ENCODE results near the gene RAC2. TPM values are rescaled to one million over a fixed set of nuclear protein-coding genes. Genes with fewer than 3 reads are reported as not detected.

RAC2 gene
- total and polyA plus RNA-seq, 2 experiments from 2014 or later: 9.9 to 10.5 TPM

DNA sequence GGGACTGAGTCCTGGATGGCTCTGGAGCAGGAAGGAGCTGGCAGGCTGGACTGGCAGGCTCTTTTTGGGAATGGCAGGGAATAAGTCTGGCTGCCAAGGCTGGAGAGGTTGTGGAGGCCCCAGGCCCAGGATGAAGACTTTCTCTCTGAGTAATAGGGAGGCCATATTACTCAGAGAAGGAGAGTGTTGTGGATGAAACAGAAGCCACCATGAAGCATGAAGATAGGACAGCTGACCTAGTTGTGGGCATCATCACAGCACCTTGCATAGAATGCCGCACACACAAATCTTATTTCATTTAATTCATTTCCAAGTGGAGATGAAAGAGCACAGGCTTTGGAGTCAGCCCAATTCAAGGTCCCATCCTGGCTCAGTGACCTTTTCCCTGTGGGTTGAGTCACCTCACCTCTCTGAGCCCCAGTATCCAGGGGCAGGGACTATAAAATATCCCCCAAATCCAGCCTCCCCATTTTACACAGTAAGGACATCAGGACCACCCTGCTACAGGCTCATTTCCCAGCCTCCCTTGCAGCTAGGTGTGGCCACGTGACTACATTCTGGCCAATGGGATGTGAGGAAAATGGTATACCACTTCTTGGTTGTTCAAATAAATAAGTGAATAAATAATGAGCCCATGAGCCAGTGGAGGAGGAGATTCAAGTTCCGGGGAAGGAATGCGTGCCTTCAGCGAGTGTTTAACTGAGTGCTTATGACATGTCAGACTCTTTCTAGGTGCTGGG is 47.7 kb upstream of the RAC2 start:
- WGBS (ENCODE audit: low lambda C conversion rate, missing lambda C conversion rate): 92% methylated on average over 5 of the region's 5 CpGs
- Histone ChIP-seq H2AFZ (no peak overlapping the region), H3K79me2 (no peaks in the 10 kb centered on the region), H3K4me1 (ENCODE audit: insufficient read depth) (no peaks in the 10 kb centered on the region), H3K9me2 (replicated peaks; ENCODE audit: insufficient read depth) (no peaks in the 10 kb centered on the region), H4K20me1 (ENCODE audit: insufficient read depth, poor library complexity, severe bottlenecking) (no peaks in the 10 kb centered on the region), H3K4me2 (no peak overlapping the region), H3K9me3 (ENCODE audit: low read depth) (no peaks in the 10 kb centered on the region), H3K27me3 (no peaks in the 10 kb centered on the region), H3K36me3 (replicated peaks; ENCODE audit: insufficient read depth, low read depth) (no peaks in the 10 kb centered on the region), H3K27ac (no peak overlapping the region), H3K4me3 (no peak overlapping the region)
- TF ChIP-seq, protein P1, sequence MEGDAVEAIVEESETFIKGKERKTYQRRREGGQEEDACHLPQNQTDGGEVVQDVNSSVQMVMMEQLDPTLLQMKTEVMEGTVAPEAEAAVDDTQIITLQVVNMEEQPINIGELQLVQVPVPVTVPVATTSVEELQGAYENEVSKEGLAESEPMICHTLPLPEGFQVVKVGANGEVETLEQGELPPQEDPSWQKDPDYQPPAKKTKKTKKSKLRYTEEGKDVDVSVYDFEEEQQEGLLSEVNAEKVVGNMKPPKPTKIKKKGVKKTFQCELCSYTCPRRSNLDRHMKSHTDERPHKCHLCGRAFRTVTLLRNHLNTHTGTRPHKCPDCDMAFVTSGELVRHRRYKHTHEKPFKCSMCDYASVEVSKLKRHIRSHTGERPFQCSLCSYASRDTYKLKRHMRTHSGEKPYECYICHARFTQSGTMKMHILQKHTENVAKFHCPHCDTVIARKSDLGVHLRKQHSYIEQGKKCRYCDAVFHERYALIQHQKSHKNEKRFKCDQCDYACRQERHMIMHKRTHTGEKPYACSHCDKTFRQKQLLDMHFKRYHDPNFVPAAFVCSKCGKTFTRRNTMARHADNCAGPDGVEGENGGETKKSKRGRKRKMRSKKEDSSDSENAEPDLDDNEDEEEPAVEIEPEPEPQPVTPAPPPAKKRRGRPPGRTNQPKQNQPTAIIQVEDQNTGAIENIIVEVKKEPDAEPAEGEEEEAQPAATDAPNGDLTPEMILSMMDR (IDR thresholded peaks at IDR 0.05; ENCODE audit: poor library complexity): no peak
- TF ChIP-seq EZH2phosphoT487 (IDR thresholded peaks at IDR 0.05; ENCODE audit: low read depth, severe bottlenecking, unreplicated experiment) (no peak), EZH2 (IDR thresholded peaks at IDR 0.05; ENCODE audit: borderline replicate concordance) (no peak)
- no peak for DNase-seq (ENCODE audit: low spot score)

DNA sequence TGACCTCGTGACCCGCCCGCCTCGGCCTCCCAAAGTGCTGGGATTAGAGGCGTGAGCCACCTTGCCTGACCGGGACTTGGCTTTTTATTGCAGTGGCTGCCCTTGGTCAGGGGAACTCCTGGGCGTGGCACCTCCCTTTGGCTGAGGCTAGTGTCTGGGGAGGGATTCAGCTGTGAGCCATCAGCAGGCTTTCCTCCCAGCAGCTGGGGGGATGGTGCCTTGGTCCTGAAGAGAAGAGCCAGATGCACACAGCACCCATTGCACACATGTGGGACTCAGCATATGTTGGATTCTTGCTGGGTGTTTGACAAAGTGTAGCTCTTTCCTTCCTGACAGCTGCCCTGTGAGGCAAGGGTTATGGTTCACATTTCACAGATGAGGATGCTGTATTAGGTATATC is 46.7 kb upstream of the RAC2 start:
- no peak overlapping the region for H2AFZ ChIP-seq
- H3K79me2 ChIP-seq: no peaks in the 10 kb centered on the region
- no peaks in the 10 kb centered on the region for H3K27me3 ChIP-seq
- WGBS (ENCODE audit: low lambda C conversion rate, missing lambda C conversion rate): 80% methylated on average over 7 of the region's 7 CpGs
- no peaks in the 10 kb centered on the region for H3K36me3 ChIP-seq (replicated peaks; ENCODE audit: insufficient read depth, low read depth)
- H3K9me3 ChIP-seq (ENCODE audit: low read depth): no peaks in the 10 kb centered on the region
- no peak for DNase-seq (ENCODE audit: low spot score)
- no peaks in the 10 kb centered on the region for H3K4me1 ChIP-seq (ENCODE audit: insufficient read depth)
- TF ChIP-seq EZH2 (IDR thresholded peaks at IDR 0.05; ENCODE audit: borderline replicate concordance) (no peak), EZH2phosphoT487 (IDR thresholded peaks at IDR 0.05; ENCODE audit: low read depth, severe bottlenecking, unreplicated experiment) (no peak)
- TF ChIP-seq, protein P1 (IDR thresholded peaks at IDR 0.05; ENCODE audit: poor library complexity): no peak
- no peak overlapping the region for H3K4me3 ChIP-seq
- no peaks in the 10 kb centered on the region for H4K20me1 ChIP-seq (ENCODE audit: insufficient read depth, poor library complexity, severe bottlenecking)
- H3K9me2 ChIP-seq (replicated peaks; ENCODE audit: insufficient read depth): no peaks in the 10 kb centered on the region
- H3K4me2 ChIP-seq: no peak overlapping the region
- H3K27ac ChIP-seq: no peak overlapping the region

DNA sequence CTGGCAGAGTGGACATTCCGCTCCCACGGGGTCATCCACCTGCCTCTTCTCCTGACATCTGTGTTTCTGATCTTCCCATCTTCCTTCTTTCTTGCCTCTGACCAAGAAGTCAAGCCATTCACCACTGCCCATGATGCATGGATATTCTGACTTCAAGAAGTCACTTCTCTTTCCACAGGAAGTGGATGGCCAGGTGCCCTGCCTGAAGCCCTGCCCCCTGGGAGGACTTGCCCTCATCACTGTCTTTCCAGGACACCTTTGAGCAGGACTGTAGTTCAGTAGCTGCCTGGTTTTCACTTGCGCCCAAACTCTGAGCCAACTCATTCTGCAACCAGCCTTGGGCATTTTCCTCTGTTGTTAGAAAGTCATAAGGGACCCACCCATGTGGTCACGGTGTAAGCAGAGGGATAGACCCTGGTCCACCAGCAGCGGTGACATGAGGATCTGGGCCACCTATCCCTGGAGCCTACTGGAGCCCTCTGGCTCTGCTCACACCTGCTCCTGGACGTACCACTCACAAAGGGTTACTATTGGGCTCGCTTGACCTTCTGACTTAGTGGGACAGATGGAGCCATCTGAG is 45.2 kb upstream of the RAC2 start:
- DNase-seq (ENCODE audit: low spot score): no peak
- Histone ChIP-seq H3K4me2 (no peak overlapping the region), H3K9me3 (ENCODE audit: low read depth) (no peaks in the 10 kb centered on the region), H3K9me2 (replicated peaks; ENCODE audit: insufficient read depth) (no peaks in the 10 kb centered on the region), H4K20me1 (ENCODE audit: insufficient read depth, poor library complexity, severe bottlenecking) (no peaks in the 10 kb centered on the region), H3K79me2 (no peaks in the 10 kb centered on the region), H3K27ac (no peak overlapping the region), H3K27me3 (no peaks in the 10 kb centered on the region), H2AFZ (no peak overlapping the region), H3K4me1 (ENCODE audit: insufficient read depth) (no peaks in the 10 kb centered on the region), H3K4me3 (no peak overlapping the region), H3K36me3 (replicated peaks; ENCODE audit: insufficient read depth, low read depth) (no peaks in the 10 kb centered on the region)
- no peak for TF ChIP-seq EZH2 (IDR thresholded peaks at IDR 0.05; ENCODE audit: borderline replicate concordance)
- TF ChIP-seq, protein P1 (IDR thresholded peaks at IDR 0.05; ENCODE audit: poor library complexity): no peak
- TF ChIP-seq EZH2phosphoT487 (IDR thresholded peaks at IDR 0.05; ENCODE audit: low read depth, severe bottlenecking, unreplicated experiment): no peak
- 93% methylated on average over 7 of the region's 7 CpGs for WGBS (ENCODE audit: low lambda C conversion rate, missing lambda C conversion rate)
